PC-3 (cell line): ENCODE data around the gene APOA1. TPM values are rescaled to one million over a fixed set of nuclear protein-coding genes. Genes with fewer than 3 reads are reported as not detected.

ENCODE experiments used
- ATAC-seq: fragments of 200-7000 bp; cut with Tn5 transposase; 2 replicates; pipeline ENCODE4 v1.9.1; 2020; ENCODE audit warnings: mild to moderate bottlenecking, moderate library complexity
- BruUV-seq: library from RNA; stranded (reverse); fragments of 400-500 nt; replicated peaks from 2 replicates; lab custom pipeline; 2021; lab: Mats Ljungman, UMichigan
- CTCF ChIA-PET: fragments of 300-600 bp; sonication (Branson Sonifier 250); formaldehyde crosslinking; loops from one replicate; lab custom pipeline; 2022; ENCODE audit warnings: antibody characterized with exemption; lab: Charles Lee
- POLR2A ChIA-PET: fragments of 300-600 bp; sonication (Branson Sonifier 250); formaldehyde crosslinking; loops from one replicate; lab custom pipeline; 2022; ENCODE audit warnings: antibody characterized with exemption; ENCODE audit not compliant: unreplicated experiment; lab: Charles Lee
- DNase-seq: peaks from one replicate; pipeline ENCODE4 v3.0.0-alpha.2; 2015
- H2AFZ ChIP-seq: fragments of 300-600 bp; sonication (generic); 2 replicates; pipeline ENCODE4 v1.6.0; 2016; ENCODE audit warnings: antibody characterized with exemption, low read length
- H3F3A ChIP-seq: fragments of 300-600 bp; sonication (generic); one replicate; pipeline ENCODE4 v1.6.0; 2017; ENCODE audit warnings: antibody characterized with exemption, low read length, control low read depth, mild to moderate bottlenecking; ENCODE audit not compliant: unreplicated experiment
- H3K27ac ChIP-seq: fragments of 300-600 bp; sonication (generic); 2 replicates; pipeline ENCODE4 v1.5.1; 2016; ENCODE audit warnings: mild to moderate bottlenecking, low read length
- H3K27me3 ChIP-seq: fragments of 300-600 bp; sonication (generic); 2 replicates; pipeline ENCODE4 v1.6.1; 2016; ENCODE audit warnings: low read length, mixed read lengths
- H3K36me3 ChIP-seq: fragments of 300-600 bp; sonication (generic); 2 replicates; pipeline ENCODE4 v1.6.1; 2016; ENCODE audit warnings: low read depth, mixed run types, low read length, mixed read lengths
- H3K4me1 ChIP-seq: fragments of 300-600 bp; sonication (generic); 2 replicates; pipeline ENCODE4 v1.5.1; 2016; ENCODE audit warnings: low read length; ENCODE audit not compliant: insufficient read depth
- H3K4me2 ChIP-seq: fragments of 300-600 bp; sonication (generic); 2 replicates; pipeline ENCODE4 v1.6.0; 2016; ENCODE audit warnings: low read length
- H3K4me3 ChIP-seq: fragments of 300-600 bp; sonication (generic); 2 replicates; pipeline ENCODE4 v1.5.1; 2016; ENCODE audit warnings: mild to moderate bottlenecking, low read length, mixed read lengths
- H3K79me2 ChIP-seq: fragments of 300-600 bp; sonication (generic); 2 replicates; pipeline ENCODE4 v1.6.1; 2017; ENCODE audit warnings: low read length, mixed read lengths
- H3K9ac ChIP-seq: fragments of 300-600 bp; sonication (generic); 2 replicates; pipeline ENCODE4 v1.6.0; 2016; ENCODE audit warnings: mild to moderate bottlenecking, low read length
- H3K9me2 ChIP-seq: fragments of 300-600 bp; sonication (generic); replicated peaks from 2 replicates; pipeline ENCODE4 v1.6.1; 2016; ENCODE audit warnings: mixed run types, low read length, mixed read lengths
- H3K9me3 ChIP-seq: fragments of 300-600 bp; sonication (generic); 2 replicates; pipeline ENCODE4 v1.6.1; 2016; ENCODE audit warnings: low read length, mixed read lengths
- H4K20me1 ChIP-seq: fragments of 300-600 bp; sonication (generic); 2 replicates; pipeline ENCODE4 v1.6.1; 2016; ENCODE audit warnings: low read length, mixed read lengths
- CTCF ChIP-seq: fragments of 300-600 bp; sonication (generic); conservative IDR thresholded peaks from 2 replicates; pipeline ENCODE4 v1.5.1; 2017; ENCODE audit warnings: antibody characterized with exemption, low read depth, mild to moderate bottlenecking, low read length
- EZH2 ChIP-seq: fragments of 300-600 bp; sonication (generic); IDR thresholded peaks from one replicate; pipeline ENCODE4 v1.6.1; 2017; ENCODE audit warnings: antibody characterized with exemption, mild to moderate bottlenecking, low read length; ENCODE audit not compliant: unreplicated experiment
- EZH2phosphoT487 ChIP-seq: fragments of 300-600 bp; sonication (generic); IDR thresholded peaks from 2 replicates; pipeline ENCODE4 v1.6.1; 2018; ENCODE audit warnings: mild to moderate bottlenecking, antibody characterized with exemption, low read length, borderline replicate concordance
- intact Hi-C: fragments of 100-400 bp; cut with micrococcal nuclease; formaldehyde crosslinking; loops from 2 replicates; pipeline ENCODE4 v1.9.0; 2023
- total RNA-seq: library from RNA; depleted of rRNA; stranded (reverse); fragments of >200 nt; gene quantifications from 2 replicates; pipeline ENCODE4 v1.2.3, GENCODE V29; 2014

The APOA1 gene
- total RNA-seq, 1 experiment from 2014 or later: 0.33 TPM

GRCh38 chr11:116876656-116877055, 39.2 kb upstream of the APOA1 start:
- no peak overlapping the region for H3K27ac ChIP-seq
- POLR2A ChIA-PET: no interaction called here
- H3F3A ChIP-seq: peaks cover 3% of the 10 kb centered on the region
- H3K9me3 ChIP-seq: no peaks in the 10 kb centered on the region
- ATAC-seq (no peak), DNase-seq (no peak)
- TF ChIP-seq EZH2phosphoT487 (no peak), EZH2 (no peak), CTCF (no peak)
- no peak overlapping the region for H3K4me3 ChIP-seq
- H3K9ac ChIP-seq: no peak overlapping the region
- no peak overlapping the region for H3K4me2 ChIP-seq
- BruUV-seq: no TSS peak
- peaks cover 7% of the 10 kb centered on the region for H3K4me1 ChIP-seq
- H3K9me2 ChIP-seq: no peaks in the 10 kb centered on the region
- no peaks in the 10 kb centered on the region for H3K27me3 ChIP-seq
- no peak overlapping the region for H2AFZ ChIP-seq
- H3K36me3 ChIP-seq: peaks cover 14% of the 10 kb centered on the region
- H3K79me2 ChIP-seq: no peaks in the 10 kb centered on the region
- CTCF ChIA-PET: interaction anchor here (0.5 kb wide), 1 partner anchor 101 kb away, joined by 3 read pairs; no protein-coding TSS in a partner anchor
- no peaks in the 10 kb centered on the region for H4K20me1 ChIP-seq
- intact Hi-C loops: no loop called here

- Histone ChIP-seq H3K27me3 (no peaks in the 10 kb centered on the region), H3K4me2 (no peak overlapping the region), H3K9ac (no peak overlapping the region), H4K20me1 (no peaks in the 10 kb centered on the region), H3F3A (peaks cover 5% of the 10 kb centered on the region), H3K9me3 (no peaks in the 10 kb centered on the region), H3K36me3 (peaks cover 14% of the 10 kb centered on the region), H3K4me3 (no peak overlapping the region), H3K9me2 (no peaks in the 10 kb centered on the region), H3K4me1 (peaks cover 19% of the 10 kb centered on the region), H3K79me2 (no peaks in the 10 kb centered on the region), H2AFZ (no peak overlapping the region), H3K27ac (no peak overlapping the region)
- ATAC-seq (no peak), DNase-seq (no peak)
- ChIA-PET CTCF (no interaction called here), POLR2A (no interaction called here)
- no TSS peak for BruUV-seq
- TF ChIP-seq CTCF (no peak), EZH2phosphoT487 (no peak), EZH2 (no peak)
- intact Hi-C loops: no loop called here
These were observed 37.8 kb upstream of the APOA1 start for GRCh38 chr11:116875194-116875593.

GRCh38 chr11:116874251-116874650, 36.8 kb upstream of the APOA1 start:
- no peak for DNase-seq
- ChIA-PET POLR2A (no interaction called here), CTCF (no interaction called here)
- Histone ChIP-seq H3K4me3 (no peak overlapping the region), H3K4me1 (peaks cover 19% of the 10 kb centered on the region), H3F3A (peaks cover 5% of the 10 kb centered on the region), H3K27me3 (no peaks in the 10 kb centered on the region), H3K9me3 (no peaks in the 10 kb centered on the region), H3K4me2 (no peak overlapping the region), H2AFZ (no peak overlapping the region), H3K27ac (no peak overlapping the region), H3K9ac (no peak overlapping the region), H3K36me3 (peaks cover 14% of the 10 kb centered on the region), H4K20me1 (no peaks in the 10 kb centered on the region), H3K79me2 (no peaks in the 10 kb centered on the region), H3K9me2 (no peaks in the 10 kb centered on the region)
- intact Hi-C loops: no loop called here
- no peak for TF ChIP-seq EZH2
- no peak for TF ChIP-seq CTCF
- TF ChIP-seq EZH2phosphoT487: no peak
- BruUV-seq: no TSS peak
- ATAC-seq: no peak
